Fibroblast of lung (primary cell): ENCODE results near the gene USH1C.

Experiments used
- EZH2 ChIP-seq: IDR thresholded peaks from 2 replicates; pipeline ENCODE4 v1.5.1; 2012; ENCODE audit warnings: low read length, control low read depth, mild to moderate bottlenecking; ENCODE audit errors: missing control alignments
- TF ChIP-seq, protein P1 (sequence below), 2 donors: IDR thresholded peaks in 1 of 2; conservative IDR thresholded peaks in 1 of 2; 1 replicate in 1 of 2; 2 replicates in 1 of 2; pipeline ENCODE4 v1.5.1; 2011 to 2012; ENCODE audit warnings: low read length in 2 of 2, control low read depth in 1 of 2, inconsistent platforms in 1 of 2, low read depth in 1 of 2, mild to moderate bottlenecking in 1 of 2

DNA sequence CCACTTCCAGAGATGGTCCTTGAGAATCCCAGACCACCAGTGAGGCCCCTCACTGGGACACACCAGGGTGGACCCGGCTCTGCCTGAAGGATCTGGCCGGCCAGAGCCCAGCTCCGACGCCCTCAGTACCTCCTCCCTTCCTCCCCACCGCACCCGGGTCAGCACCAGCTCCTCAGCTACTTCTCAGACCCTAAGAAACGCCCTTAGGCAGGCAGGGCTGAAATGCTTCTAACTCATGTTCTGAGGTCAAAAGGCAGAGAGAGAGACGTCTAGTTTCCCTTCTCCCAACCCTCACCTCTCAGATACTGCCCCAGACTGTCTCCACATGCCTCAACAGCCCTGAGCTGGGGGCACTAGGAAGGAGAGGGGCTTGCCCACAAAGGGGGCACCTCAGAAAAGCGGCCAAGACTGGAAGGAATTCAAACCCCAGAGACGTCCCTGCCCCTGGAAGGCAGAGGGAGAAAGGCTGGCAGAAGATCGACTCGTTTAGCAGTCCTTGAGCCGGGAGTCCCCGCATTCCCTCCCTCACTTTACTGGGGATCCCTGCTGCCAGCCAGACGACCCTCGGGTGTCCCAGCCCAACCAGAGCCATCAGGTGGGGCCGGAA lies 539 bp downstream of the USH1C start:
- TF ChIP-seq, protein P1, sequence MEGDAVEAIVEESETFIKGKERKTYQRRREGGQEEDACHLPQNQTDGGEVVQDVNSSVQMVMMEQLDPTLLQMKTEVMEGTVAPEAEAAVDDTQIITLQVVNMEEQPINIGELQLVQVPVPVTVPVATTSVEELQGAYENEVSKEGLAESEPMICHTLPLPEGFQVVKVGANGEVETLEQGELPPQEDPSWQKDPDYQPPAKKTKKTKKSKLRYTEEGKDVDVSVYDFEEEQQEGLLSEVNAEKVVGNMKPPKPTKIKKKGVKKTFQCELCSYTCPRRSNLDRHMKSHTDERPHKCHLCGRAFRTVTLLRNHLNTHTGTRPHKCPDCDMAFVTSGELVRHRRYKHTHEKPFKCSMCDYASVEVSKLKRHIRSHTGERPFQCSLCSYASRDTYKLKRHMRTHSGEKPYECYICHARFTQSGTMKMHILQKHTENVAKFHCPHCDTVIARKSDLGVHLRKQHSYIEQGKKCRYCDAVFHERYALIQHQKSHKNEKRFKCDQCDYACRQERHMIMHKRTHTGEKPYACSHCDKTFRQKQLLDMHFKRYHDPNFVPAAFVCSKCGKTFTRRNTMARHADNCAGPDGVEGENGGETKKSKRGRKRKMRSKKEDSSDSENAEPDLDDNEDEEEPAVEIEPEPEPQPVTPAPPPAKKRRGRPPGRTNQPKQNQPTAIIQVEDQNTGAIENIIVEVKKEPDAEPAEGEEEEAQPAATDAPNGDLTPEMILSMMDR (conservative IDR thresholded peaks at IDR 0.05 in 1 of 2, IDR thresholded peaks at IDR 0.05 in 1 of 2; ENCODE audit: low read depth in 1 of 2, low read length in 2 of 2): no peak
- no peak for TF ChIP-seq EZH2
